HG03460 (cell line): ENCODE data around the gene GNB3.
"Not testable (repeated sequence)": the region's sequence is repeated elsewhere in the genome, so short reads cannot be mapped to it uniquely, and the experiment has no call there.

ENCODE experiments used
- ATAC-seq: cut with Tn5 transposase; IDR thresholded peaks from one replicate; pipeline ENCODE4 v1.9.1; 2021; ENCODE audit not compliant: unreplicated experiment

The GNB3 gene

DNA sequence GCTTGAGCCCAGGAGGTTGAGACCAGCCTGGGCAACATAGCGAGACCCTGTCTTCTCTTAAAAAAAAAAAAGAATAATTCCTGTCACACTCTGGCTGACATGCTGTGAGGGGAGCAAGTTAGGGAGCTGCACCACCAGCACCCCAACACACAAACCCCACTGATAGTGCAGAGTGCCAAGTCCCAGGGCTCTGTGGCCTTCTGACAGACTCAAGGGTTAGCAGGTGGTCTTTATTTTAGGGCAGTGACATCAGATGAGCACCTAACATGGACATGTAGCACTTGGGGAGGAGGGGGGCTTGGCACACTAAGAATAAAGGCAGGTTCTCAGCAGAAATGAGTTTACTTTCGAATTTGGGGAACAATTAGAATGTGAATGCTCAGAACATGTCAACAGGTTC is 18.1 kb downstream of the GNB3 start:
- ATAC-seq: no peak

DNA sequence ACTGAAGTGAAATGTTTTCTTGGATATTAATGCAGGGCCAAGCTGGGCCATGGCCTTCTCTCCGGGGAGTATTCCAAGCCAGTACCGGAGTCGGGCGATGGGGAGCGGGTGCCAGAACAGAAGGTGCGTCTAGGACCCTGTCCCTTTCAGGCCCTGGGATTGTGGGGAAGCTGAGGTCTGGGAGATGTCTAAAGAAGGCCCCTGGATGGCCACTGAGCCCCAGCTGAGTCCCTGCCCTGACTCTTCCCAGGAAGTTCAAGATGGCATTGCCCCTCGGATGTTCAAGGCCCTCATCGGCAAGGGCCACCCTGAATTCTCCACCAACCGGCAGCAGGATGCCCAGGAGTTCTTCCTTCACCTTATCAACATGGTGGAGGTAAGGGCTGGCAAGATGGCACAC is 19.4 kb downstream of the GNB3 start:
- no peak for ATAC-seq

DNA sequence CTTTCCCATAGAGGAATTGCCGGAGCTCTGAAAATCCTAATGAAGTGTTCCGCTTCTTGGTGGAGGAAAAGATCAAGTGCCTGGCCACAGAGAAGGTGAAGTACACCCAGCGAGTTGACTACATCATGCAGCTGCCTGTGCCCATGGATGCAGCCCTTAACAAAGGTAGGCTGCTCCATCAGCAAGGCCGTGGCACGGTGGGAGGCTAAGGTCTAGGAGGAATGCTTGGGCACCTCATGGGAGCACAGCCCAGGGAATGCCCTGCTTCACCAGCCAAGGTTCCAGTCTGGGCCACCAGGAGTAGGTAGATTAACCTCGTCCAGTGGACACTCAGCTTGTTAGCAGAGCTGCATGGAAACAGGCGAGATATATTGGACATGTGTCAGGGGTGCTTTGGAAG is 20.2 kb downstream of the GNB3 start:
- ATAC-seq: no peak

DNA sequence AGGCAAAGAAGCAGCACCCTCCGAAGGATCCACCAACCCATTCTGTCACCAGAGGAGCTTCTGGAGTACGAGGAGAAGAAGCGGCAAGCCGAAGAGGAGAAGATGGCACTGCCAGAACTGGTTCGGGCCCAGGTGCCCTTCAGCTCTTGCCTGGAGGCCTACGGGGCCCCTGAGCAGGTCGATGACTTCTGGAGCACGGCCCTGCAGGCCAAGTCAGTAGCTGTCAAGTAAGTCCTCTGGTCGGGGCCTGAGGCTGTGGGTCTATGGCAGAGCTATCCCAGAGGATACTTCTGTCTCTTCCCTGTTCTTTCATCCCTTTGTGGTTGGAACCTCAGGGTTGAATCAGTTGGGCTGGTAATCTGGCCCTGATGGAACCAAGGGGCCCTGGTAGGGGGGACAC is 20.7 kb downstream of the GNB3 start:
- no peak for ATAC-seq

DNA sequence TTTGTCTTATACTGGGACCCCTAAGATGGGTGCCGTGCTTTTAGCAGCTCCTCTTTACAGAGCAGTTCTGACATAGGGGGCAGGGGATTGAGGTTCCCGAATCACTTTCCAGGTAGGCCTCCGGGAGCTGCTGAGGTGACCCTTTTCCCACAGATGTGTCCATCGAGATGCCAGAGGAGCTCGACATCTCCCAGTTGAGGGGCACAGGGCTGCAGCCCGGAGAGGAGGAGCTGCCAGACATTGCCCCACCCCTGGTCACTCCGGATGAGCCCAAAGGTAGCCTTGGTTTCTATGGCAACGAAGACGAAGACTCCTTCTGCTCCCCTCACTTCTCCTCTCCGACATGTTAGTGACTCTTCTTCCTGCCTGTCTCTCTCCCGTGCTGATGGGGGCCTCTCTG is 22.3 kb downstream of the GNB3 start:
- no peak for ATAC-seq

DNA sequence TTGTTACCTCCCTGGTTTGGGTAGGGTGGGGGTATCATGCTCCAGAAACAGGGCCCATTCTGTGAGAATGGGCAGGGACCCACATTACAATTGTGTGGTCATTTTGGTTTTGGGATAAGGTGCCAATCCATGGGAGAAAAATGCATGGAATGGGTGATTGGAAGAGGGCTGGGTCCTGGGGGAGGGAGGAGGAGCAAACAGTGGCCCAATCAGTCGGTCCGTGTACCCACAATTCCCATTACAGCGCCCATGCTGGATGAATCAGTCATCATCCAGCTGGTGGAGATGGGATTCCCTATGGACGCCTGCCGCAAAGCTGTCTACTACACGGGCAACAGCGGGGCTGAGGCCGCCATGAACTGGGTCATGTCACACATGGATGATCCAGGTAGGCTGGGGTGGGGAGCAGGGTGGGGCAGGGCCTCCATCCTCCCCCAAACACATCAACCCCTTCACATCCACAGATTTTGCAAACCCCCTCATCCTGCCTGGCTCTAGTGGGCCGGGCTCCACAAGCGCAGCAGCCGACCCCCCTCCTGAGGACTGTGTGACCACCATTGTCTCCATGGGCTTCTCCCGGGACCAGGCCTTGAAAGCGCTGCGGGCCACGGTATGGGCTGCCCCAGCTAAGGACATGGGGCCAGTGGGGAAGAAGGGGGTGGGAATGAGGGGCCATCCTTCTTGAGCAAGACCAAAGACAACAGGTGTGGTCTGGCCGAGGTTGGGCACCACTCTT is 23.0 kb downstream of the GNB3 start:
- ATAC-seq: no peak

DNA sequence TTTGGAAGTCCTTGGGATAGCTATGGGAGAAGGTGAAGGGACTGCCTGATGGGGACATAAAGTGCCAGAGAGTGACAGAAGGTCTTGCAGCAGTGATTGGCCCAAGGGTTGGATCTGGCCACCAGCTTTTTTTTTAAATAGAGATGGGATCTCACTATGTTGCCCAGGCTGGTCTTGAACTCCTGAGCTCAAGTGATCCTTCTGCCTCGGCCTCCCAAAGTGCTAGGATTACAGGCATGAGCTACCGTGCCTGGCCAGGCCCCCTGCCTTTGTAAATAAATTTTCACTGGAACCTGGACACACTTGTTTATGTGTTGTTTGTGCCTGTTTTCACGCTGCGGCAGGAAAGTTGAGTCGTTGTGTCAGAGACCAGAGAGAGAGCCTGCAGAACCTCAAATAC is 24.6 kb downstream of the GNB3 start:
- ATAC-seq: not testable (repeated sequence)

DNA sequence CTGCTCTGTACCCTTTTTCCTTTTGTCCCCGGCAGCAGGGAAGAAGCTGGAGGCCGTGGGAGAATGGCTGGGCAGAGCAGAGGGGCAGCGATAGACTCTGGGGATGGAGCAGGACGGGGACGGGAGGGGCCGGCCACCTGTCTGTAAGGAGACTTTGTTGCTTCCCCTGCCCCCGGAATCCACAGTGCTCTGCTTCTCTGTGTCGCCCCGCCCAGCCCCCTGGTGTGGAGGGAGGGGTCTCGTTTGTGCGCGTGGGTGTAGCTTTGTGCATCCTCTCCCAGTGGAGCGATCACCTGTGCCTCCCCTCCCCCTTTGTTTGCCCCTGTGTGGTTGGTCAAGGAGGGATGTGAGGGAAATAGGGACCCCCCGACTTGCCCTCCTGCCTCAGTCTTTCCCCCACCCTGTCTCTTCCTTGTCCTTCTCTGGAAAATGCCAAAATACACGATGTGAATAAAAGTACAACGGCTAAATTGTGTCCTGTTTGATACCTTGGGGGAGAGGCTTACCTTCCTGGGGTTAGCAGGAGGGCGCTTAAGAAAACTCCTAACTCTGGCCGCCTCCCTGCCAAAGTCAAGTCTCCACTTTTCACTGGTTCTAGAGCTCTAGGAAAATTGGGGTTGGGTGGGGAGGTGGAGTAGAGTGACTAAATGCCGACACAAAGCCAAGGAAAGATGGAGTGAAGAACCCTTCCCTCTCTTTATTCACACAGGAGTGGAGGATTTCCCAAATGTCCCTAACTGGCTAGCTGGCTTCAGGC is 25.6 kb downstream of the GNB3 start:
- ATAC-seq: no peak

DNA sequence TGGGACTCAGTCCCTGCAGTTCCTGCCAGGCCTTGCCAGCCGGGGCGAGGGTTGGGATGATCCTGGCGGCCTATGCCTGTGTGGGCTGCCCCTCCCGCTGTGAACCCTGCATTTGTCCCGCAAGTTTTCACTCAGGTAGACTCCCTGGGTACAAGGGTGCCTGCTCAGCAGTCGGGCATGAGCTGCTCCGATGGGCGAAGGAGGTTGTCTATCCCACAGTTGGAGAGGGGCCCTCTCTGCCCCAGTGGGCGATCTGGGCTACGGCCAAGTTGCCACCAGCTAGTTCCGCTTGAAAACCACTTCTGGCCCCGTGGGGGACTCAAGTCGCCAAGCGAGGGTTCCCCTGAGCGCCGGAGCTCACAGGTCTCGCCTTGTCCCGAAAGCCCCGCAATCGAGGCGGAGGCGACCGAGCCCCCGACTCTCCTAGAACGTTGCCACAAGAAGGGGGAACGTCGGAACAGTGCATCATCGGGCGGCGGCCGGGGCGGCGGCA is 26.2 kb downstream of the GNB3 start:
- ATAC-seq: no peak

DNA sequence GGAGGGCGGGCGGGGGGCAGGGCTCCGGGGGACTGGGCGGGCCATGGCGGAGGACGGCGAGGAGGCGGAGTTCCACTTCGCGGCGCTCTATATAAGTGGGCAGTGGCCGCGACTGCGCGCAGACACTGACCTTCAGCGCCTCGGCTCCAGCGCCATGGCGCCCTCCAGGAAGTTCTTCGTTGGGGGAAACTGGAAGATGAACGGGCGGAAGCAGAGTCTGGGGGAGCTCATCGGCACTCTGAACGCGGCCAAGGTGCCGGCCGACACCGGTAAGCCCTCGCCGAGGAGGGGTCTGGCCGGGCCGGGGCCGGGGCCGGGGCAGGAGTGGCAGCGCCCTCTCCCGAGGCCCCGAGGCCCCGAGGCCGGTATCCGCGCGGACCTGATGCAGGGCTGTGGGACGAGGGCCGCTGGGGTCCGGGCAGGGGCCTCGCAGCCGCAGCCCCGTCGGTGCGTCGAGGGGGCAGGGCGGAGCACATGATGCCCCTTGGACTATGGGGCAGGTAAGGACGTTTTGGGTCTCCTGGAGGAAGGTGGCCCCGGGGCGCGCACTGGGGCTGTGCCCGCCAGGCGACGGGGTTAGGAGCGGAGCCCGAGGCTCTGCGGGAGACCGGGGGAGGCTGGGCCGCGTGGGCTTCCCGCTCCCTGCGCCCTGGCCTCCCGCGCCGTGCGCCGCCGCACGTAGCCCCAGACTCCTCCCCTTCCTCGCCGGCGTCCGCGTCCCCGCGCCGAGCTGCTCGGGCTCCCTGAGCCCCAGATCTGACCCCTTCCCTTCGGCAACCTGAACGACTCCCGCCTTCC is 26.9 kb downstream of the GNB3 start, which contains the start of gene TPI1:
Gene TPI1 (plus strand): TSS at position 119 of the 798 bp plus-strand sequence. CDS start 36 bp downstream, at position 155.
- ATAC-seq: peak; percentile 63

DNA sequence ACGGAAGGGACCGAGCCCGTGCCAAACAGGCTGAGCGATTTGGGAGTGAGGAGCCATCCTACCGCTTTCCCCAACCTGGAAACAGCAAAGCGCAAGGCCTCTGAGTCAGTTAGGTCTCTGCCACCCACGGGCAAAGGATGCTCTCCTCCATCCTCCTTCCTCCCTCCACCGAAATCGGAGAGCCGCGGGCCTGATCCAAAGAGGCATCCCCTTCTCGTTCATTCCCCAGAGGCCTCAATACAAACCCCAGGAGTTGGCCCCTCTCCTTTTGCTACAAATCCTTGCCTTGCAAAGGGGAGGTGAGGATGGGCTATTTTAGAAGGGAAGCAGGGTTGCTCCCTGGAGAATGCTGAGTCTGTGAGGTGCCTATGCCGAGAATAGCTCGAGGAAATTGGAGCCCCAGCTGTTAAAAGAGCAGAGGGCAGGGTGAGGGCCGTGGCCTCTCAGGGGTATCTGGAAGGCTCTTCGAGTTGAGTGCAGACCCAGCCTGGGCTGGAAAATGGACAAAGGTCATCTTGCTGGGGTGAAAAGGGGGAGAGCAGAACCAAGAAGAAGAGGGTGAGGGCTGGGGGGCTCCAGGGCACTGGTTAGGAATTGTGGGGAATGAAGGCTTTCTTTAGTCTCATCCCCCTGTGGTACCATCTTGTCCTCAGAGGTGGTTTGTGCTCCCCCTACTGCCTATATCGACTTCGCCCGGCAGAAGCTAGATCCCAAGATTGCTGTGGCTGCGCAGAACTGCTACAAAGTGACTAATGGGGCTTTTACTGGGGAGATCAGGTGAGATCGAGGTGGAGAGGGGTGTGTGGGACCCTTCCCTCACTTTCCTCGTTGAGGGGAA is 27.7 kb downstream of the GNB3 start:
- ATAC-seq: no peak

DNA sequence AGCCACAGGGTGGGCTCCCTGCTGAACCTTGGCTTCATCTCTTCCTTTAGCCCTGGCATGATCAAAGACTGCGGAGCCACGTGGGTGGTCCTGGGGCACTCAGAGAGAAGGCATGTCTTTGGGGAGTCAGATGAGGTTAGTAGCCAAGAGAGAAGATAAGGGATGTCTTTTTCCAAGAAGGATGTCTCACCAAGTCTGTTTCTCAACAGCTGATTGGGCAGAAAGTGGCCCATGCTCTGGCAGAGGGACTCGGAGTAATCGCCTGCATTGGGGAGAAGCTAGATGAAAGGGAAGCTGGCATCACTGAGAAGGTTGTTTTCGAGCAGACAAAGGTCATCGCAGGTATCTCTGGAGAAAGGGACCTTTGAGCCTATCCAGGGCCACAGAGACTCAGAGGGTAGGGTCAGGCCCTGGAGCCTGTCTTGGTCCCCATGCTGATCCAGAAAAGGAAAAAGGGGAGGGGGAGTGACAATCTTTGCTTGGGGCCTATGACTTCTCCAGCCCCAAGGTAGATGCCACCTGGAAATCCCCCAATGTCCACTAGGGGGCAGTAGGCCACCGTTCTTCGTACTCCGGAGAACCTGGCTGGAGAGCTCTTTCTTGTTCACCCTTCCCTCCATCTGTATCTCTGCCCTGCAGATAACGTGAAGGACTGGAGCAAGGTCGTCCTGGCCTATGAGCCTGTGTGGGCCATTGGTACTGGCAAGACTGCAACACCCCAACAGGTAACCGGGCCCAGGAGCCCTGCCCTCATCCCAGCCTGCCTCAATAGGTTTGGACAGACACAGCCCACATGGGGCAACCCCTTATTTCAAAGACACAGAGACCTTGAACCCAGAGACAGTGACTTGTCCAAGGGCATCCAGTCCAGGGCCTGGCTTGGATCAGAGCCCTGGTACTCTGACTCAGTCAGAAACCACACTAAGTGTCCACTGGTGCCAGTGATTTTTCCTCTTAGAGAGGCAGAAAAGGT is 28.6 kb downstream of the GNB3 start:
- no peak for ATAC-seq

DNA sequence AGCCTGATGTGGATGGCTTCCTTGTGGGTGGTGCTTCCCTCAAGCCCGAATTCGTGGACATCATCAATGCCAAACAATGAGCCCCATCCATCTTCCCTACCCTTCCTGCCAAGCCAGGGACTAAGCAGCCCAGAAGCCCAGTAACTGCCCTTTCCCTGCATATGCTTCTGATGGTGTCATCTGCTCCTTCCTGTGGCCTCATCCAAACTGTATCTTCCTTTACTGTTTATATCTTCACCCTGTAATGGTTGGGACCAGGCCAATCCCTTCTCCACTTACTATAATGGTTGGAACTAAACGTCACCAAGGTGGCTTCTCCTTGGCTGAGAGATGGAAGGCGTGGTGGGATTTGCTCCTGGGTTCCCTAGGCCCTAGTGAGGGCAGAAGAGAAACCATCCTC is 29.6 kb downstream of the GNB3 start:
- ATAC-seq: not testable (repeated sequence)

DNA sequence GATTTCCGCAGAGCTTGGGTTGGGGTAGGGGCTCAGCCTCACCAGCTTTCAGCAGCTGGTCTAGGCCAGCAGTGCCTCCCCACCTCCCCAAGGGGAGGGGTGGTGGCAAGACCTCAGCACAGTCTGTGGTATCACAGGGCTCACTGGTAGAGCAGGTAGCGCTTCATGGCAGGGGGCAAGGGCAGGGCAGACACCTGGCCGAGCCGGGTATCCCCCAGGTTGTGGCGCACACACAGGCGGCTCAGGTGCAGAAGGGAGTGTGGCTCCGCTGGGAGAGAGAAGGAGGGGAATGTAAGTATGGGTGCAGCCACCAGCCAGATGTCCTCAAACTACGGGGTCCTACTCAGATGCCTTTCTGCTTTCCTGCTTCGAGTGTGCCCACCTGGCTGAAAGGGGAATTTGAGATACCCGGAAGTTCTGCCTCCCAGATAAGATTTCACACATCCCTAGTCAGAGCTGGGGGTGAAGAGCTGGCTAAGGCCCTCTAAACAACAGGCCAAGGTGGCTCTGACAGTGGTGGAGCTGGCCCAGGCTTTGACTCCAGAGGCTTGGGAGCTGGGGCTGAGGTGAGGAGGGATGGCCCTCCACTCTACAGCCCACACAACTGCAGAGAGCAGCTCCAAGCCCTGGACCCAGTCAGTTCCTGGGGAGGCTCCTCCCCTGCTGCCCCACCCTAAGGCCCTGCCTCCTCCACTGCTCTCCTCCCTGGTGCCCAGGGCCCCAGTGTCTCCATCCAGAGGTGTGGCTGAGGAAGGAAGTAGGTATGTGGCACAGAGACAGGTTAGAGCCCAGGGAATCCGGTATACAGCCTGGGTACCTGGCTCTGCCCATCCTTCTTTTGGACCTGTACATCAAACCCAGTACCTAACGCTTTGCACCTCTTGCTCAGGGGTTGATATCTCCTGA is 30.6 kb downstream of the GNB3 start:
- no peak for ATAC-seq

DNA sequence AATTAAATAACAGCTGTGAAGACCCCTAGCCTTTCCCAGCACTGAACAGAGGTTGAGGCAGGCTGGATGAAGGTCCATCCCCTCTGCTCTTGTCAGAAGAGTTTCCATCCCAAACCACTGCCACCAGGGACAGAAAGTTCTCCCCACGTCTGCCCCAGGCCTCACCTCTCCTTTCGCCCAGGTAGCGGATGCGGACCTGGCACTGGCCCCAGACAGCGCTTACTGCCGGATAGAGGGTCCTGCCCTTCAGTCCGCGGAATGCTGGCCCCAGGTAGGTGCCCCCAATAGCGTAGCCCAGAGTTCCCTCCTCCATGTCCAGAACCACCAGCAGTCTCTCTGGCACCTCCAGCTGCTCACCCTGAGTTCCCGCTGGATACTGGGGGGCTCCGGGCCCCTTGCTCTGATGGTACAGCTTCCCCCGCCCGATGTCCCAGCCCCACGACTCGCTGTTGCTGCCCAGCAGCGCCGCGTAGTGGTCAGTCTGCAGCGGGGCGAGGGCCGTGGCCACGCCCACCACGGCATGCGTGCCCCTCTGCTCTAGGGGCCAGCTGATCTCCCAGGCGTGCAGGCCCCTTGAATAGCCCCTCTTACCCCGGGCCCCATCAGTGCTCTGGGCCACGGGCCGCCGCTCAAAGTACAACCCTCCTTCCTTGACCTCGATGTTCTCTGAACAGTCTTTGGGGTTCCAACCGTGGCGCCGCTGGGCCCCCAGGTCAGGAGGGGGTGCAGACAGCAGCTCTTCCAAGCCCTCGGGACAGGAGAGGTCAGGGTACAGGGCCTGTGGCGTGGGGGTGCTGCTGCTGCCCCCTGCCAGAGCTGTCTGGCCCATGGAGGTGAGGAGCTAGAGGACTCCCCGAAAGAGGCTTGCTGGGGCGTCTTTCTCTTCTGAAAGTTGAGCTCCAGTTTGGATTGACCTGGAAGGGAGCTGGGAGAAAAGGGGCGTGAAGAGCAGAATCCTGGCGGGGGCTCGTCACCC is 31.6 kb downstream of the GNB3 start:
- ATAC-seq: no peak

DNA sequence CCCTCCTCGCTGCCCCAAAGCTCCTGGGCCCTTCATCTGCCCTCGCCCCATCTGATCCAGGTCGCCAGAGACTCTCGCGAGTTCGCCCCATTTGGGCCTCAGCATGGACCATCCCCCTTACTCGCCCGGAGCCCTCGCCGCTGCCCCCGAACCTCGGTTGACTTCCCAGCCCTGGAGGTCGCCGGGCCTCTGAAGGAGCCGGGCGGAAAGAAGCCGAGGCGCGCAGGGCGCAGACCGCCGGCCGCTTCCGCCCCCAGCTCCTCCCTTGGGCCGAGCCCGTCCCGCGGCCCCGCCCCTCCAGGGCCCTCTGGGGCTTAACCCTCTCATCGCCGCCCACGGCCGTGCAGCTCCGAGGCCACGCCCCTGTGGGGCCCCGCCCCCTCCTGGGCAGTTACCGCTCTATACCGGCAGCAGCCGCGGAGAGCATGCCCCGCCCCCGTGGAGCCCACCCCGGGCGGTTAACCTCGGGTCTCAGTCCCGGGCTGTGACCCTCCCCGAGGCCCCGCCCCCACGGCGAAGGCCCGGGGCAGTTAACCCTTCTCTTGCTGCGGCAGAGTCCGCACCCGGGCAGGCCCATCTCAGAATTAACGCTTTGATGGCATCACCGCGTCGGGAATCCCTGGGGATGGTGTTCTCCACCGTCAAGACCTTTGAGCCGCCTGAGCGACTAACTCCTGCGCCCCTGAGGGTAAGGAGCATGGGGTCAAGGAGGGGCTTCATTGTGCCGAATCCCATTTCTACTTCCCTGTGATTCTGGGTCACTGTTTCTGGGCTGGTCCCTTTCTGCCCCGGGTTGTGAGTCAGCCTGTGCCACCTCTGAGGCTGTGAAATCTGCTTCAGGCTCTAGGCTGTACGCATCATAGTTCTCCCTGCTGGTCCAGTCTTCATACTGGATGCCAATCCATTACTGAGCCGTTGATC is 32.6 kb downstream of the GNB3 start, which contains the start of gene SPSB2:
Gene SPSB2 (minus strand): TSS at position 210 of the 921 bp plus-strand sequence. CDS start 402 bp downstream, outside the sequence.
- peak; percentile 73 for ATAC-seq
